HepG2 (cell line): ENCODE data around the gene NME2. TPM values are rescaled to one million over a fixed set of nuclear protein-coding genes. Genes with fewer than 3 reads are reported as not detected.

Experiments used
- MEF2D ChIP-seq: sonication (generic); formaldehyde crosslinking; IDR thresholded peaks from 2 replicates; pipeline ENCODE4 v1.5.1; 2020; ENCODE audit warnings: mild to moderate bottlenecking, missing genetic modification reagents
- MIER3 ChIP-seq: IDR thresholded peaks from 2 replicates; pipeline ENCODE4 v1.6.1; 2016; ENCODE audit warnings: missing compliant biosample characterization, borderline replicate concordance
- NONO ChIP-seq, 2 experiments: fragments of 450-650 bp in 1 of 2; sonication (generic) in 1 of 2; formaldehyde crosslinking in 1 of 2; IDR thresholded peaks in 1 of 2; conservative IDR thresholded peaks in 1 of 2; 2 replicates each; pipeline versions ENCODE4 v1.6.1 to v1.8.0; 2017 to 2022; ENCODE audit warnings: mild to moderate bottlenecking in 1 of 2, missing genetic modification reagents in 1 of 2, moderate library complexity in 1 of 2
- PAXIP1 ChIP-seq: sonication (generic); formaldehyde crosslinking; conservative IDR thresholded peaks from 2 replicates; pipeline ENCODE4 v1.4.0; 2020; ENCODE audit warnings: mild to moderate bottlenecking, missing genetic modification reagents, moderate library complexity
- RBM22 ChIP-seq: fragments of 200-400 bp; formaldehyde crosslinking; optimal IDR thresholded peaks from 2 replicates; pipeline ENCODE3; 2017; ENCODE audit warnings: mild to moderate bottlenecking, low read length, moderate library complexity
- SYNCRIP ChIP-seq: fragments of 200-400 bp; formaldehyde crosslinking; IDR thresholded peaks from 2 replicates; pipeline ENCODE4 v1.6.1; 2018; ENCODE audit warnings: mild to moderate bottlenecking, low read depth, low read length; ENCODE audit not compliant: insufficient read depth
- TCF7L2 ChIP-seq: IDR thresholded peaks from 2 replicates; pipeline ENCODE4 v1.6.1; 2011; ENCODE audit warnings: mild to moderate bottlenecking, low read depth, low read length, moderate library complexity
- TGIF2 ChIP-seq: IDR thresholded peaks from 2 replicates; pipeline ENCODE4 v1.6.1; 2016; ENCODE audit warnings: control low read depth, missing compliant biosample characterization
- ZNF17 ChIP-seq: sonication (generic); formaldehyde crosslinking; IDR thresholded peaks from 2 replicates; pipeline ENCODE4 v1.5.0; 2020; ENCODE audit warnings: mild to moderate bottlenecking, missing genetic modification reagents
- ZNF275 ChIP-seq: sonication (generic); formaldehyde crosslinking; IDR thresholded peaks from 2 replicates; pipeline ENCODE4 v1.8.0; 2022; ENCODE audit warnings: missing genetic modification reagents, mild to moderate bottlenecking, inconsistent platforms, borderline replicate concordance
- ZNF713 ChIP-seq: sonication (generic); formaldehyde crosslinking; IDR thresholded peaks from 2 replicates; pipeline ENCODE4 v1.4.0; 2020; ENCODE audit warnings: mild to moderate bottlenecking, missing genetic modification reagents
- polyA plus RNA-seq, 8 experiments: library from polyadenylated mRNA; depleted of rRNA in 3 of 8; stranded (reverse) in 7 of 8; unstranded in 1 of 8; fragments of >200 nt; fragmentation: Illumina TruSeq in 4 of 8; extraction: Trizol in 4 of 8; gene quantifications; 2 replicates each; pipeline versions ENCODE4 v1.2.1 to v1.2.3, GENCODE V29; 2011 to 2016; ENCODE audit warnings: low read depth in 4 of 8, missing spikeins in 1 of 8, mixed read lengths in 1 of 8; ENCODE audit not compliant: insufficient read depth in 1 of 8
- total RNA-seq, 5 experiments: library from RNA; depleted of rRNA; stranded (reverse); fragments of >200 nt; fragmentation: Illumina TruSeq; extraction: Trizol; gene quantifications; 2 replicates each; pipeline ENCODE4 v1.2.3, GENCODE V29; 2016; ENCODE audit warnings: low read depth in 1 of 5
- TF ChIP-seq, protein P1 (sequence below): sonication (generic); formaldehyde crosslinking; IDR thresholded peaks from 2 replicates; pipeline ENCODE4 v1.8.0; 2022; ENCODE audit warnings: mild to moderate bottlenecking, missing genetic modification reagents, borderline replicate concordance
- TF ChIP-seq, protein P2 (sequence below): sonication (generic); formaldehyde crosslinking; IDR thresholded peaks from 2 replicates; pipeline ENCODE4 v1.8.1; 2022; ENCODE audit warnings: mild to moderate bottlenecking, missing genetic modification reagents
- TF ChIP-seq, protein P3 (sequence below): sonication (generic); formaldehyde crosslinking; IDR thresholded peaks from 2 replicates; pipeline ENCODE4 v1.5.1; 2020; ENCODE audit warnings: missing genetic modification reagents, mild to moderate bottlenecking, borderline replicate concordance

Gene NME2
- total and polyA plus RNA-seq, 2 of the 13 experiments (the other 11 are each of a cell fraction or from before 2014, with no cell fraction given): 790 to 1,213 TPM

- TF ChIP-seq, protein P1, sequence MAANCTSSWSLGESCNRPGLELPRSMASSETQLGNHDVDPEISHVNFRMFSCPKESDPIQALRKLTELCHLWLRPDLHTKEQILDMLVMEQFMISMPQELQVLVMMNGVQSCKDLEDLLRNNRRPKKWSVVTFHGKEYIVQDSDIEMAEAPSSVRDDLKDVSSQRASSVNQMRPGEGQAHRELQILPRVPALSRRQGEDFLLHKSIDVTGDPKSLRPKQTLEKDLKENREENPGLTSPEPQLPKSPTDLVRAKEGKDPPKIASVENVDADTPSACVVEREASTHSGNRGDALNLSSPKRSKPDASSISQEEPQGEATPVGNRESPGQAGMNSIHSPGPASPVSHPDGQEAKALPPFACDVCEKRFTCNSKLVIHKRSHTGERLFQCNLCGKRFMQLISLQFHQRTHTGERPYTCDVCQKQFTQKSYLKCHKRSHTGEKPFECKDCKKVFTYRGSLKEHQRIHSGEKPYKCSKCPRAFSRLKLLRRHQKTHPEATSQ: no peak
- TF ChIP-seq ZNF713 (CRISPR knock-in tag): no peak
- TF ChIP-seq, protein P2, sequence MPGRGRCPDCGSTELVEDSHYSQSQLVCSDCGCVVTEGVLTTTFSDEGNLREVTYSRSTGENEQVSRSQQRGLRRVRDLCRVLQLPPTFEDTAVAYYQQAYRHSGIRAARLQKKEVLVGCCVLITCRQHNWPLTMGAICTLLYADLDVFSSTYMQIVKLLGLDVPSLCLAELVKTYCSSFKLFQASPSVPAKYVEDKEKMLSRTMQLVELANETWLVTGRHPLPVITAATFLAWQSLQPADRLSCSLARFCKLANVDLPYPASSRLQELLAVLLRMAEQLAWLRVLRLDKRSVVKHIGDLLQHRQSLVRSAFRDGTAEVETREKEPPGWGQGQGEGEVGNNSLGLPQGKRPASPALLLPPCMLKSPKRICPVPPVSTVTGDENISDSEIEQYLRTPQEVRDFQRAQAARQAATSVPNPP (CRISPR knock-in tag): no peak
- no peak for TF ChIP-seq RBM22
- no peak for TF ChIP-seq MEF2D (CRISPR knock-in tag)
- no peak for TF ChIP-seq SYNCRIP
- no peak for TF ChIP-seq NONO (IDR thresholded peaks at IDR 0.05)
- no peak for TF ChIP-seq NONO (CRISPR knock-in tag; conservative IDR thresholded peaks at IDR 0.05)
- peak; percentile 98 for TF ChIP-seq TGIF2 (CRISPR knock-in tag)
- no peak for TF ChIP-seq PAXIP1 (CRISPR knock-in tag)
- TF ChIP-seq, protein P3, sequence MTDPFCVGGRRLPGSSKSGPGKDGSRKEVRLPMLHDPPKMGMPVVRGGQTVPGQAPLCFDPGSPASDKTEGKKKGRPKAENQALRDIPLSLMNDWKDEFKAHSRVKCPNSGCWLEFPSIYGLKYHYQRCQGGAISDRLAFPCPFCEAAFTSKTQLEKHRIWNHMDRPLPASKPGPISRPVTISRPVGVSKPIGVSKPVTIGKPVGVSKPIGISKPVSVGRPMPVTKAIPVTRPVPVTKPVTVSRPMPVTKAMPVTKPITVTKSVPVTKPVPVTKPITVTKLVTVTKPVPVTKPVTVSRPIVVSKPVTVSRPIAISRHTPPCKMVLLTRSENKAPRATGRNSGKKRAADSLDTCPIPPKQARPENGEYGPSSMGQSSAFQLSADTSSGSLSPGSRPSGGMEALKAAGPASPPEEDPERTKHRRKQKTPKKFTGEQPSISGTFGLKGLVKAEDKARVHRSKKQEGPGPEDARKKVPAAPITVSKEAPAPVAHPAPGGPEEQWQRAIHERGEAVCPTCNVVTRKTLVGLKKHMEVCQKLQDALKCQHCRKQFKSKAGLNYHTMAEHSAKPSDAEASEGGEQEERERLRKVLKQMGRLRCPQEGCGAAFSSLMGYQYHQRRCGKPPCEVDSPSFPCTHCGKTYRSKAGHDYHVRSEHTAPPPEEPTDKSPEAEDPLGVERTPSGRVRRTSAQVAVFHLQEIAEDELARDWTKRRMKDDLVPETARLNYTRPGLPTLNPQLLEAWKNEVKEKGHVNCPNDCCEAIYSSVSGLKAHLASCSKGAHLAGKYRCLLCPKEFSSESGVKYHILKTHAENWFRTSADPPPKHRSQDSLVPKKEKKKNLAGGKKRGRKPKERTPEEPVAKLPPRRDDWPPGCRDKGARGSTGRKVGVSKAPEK (CRISPR knock-in tag): no peak
- TF ChIP-seq ZNF17 (CRISPR knock-in tag): no peak
- no peak; the same call in 1 of the 2 replicates for TF ChIP-seq MIER3 (CRISPR knock-in tag)
- no peak for TF ChIP-seq ZNF275
- no peak for TF ChIP-seq TCF7L2
These were observed 47.6 kb upstream of the NME2 start (continued) for GRCh38 chr17:51118330-51119195.
